Posterior cingulate gyrus (tissue), 11 donors: ENCODE results near the gene ADAMTS13.
"Not testable (repeated sequence)": the region's sequence is repeated elsewhere in the genome, so short reads cannot be mapped to it uniquely, and the experiment has no call there.

Source experiments
- DNase-seq, 10 donors: peaks; one replicate each; pipeline versions ENCODE4 v3.0.0 to v3.0.0-alpha.2; 2020 to 2021; ENCODE audit warnings: mixed read lengths in 3 of 10
- intact Hi-C: fragments of 100-400 bp; cut with DNase I; formaldehyde crosslinking; loops from one replicate; pipeline ENCODE4 v1.15.1; 2023

Gene ADAMTS13

DNA sequence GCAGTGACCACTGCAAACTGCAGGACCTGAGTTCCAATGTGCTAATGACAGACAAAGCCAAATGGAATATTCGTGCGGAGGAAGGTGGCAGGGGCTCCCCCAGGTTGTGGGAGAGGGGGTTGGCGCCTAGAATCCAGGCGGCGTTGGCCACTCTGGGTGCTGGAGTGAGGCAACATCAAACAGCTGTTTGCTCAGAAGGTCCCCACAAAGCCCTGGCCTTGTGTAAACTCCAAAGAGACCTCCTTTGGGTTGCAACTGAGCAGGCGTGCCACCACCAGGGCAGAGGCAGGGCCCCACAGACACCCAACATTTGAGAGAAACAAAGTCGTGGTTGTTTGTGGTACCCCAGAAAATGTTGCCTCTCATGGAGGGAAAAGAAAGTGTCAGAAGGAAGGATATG, 31.5 kb upstream of the ADAMTS13 start:
- DNase-seq, result no peak
- intact Hi-C loops, result no loop called here

DNA sequence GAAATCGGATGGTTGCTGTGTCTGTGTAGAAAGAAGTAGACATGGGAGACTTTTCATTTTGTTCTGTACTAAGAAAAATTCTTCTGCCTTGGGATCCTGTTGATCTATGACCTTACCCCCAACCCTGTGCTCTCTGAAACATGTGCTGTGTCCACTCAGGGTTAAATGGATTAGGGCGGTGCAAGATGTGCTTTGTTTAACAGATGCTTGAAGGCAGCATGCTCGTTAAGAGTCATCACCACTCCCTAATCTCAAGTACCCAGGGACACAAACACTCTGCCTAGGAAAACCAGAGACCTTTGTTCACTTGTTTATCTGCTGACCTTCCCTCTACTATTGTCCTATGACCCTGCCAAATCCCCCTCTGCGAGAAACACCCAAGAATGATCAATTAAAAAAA, 30.7 kb upstream of the ADAMTS13 start:
- DNase-seq, intact Hi-C loops: not testable (repeated sequence)

DNA sequence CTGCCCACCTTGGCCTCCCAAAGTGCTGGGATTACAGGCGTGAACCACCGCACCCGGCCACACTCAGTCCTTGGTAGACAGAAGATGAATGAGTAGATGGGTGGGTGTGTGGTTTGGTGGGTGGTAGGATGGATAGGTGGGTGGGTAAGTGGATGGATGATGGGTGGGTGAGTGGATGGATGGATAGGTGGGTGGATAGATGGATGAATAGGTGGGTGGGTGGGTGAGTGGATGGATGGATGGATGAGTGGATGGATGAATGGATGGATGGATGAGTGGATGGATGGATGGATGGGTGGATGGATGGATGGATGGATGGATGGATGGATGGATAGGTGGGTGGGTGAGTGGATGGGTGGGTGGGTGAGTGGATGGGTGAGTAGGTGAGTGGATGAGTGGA, 29.9 kb upstream of the ADAMTS13 start:
- DNase-seq, intact Hi-C loops: not testable (repeated sequence)

DNA sequence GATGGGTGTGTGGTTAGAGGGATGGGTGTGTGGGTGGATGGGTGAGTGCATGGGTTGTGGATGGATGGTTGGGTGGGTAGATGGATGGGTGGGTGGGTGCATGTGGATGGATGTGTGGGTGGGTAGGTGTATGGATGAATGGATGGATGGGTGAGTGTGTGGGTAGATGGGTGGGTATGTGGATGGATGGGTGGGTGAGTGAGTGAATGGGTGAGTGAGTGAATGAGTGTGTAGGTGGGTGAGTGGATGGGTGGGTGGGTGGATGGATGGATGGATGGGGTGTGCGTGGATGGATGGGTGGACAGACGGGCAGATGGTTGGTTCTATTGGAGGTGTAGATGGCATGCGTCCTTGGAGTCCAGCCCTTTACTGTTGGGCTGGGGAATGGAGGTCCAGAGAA, 28.8 kb upstream of the ADAMTS13 start:
- intact Hi-C loops, result no loop called here
- DNase-seq, result no peak

DNA sequence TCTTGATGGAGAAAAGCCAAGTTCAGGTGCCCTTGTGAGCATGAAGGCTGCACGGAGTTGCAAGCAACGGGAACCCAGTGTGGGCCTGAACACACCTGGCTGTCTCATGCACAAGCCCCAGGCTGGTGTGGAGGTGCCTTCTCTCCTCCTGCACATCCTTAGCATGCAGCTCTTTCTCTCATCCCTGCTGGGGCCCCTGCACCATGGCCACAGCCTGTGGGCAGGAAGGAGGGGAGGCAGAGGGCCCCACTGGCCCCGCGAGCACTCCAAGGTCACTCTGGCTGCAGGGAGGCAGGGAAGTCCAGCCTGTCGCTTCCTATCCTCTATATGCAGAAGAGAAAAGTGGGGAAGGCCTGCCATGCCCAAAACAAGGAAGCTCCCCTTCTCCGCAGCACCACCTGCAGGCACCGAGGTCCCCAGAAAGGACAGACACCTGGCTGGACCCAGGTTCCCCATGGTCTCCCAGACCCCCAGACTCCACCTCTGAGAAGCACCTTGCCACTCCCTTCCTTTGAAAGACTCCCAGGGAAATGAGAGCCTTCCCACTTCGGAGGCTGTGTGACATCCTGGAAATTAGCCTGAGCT, 27.4 kb upstream of the ADAMTS13 start:
- intact Hi-C loops, result no loop called here

DNA sequence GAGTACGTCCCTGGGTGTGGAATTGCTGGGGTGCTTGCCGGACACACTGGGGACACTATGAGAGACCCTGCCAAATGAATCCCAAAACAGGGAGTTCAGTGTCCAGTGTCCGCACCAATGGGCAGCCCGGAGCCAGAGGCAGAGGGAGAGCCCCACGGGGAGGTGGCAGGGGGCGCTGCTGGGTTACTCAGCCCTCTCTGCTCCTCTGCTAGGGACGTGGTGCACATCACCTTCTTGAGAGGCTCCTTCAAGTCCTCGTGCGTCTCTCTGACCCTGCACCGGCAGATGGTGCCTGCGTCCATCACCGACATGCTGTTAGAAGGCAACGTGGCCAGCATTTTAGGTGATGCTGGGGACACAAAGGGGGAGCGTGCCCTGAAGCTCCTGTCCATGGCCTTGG, 25.2 kb upstream of the ADAMTS13 start:
- intact Hi-C loops, result no loop called here
- peak in 1 of 10 donors; percentile 72 for DNase-seq

More for the DNA sequence above, 27.4 kb upstream of the ADAMTS13 start:
- DNase-seq, result peak in 1 of 10 donors; percentile 74

DNA sequence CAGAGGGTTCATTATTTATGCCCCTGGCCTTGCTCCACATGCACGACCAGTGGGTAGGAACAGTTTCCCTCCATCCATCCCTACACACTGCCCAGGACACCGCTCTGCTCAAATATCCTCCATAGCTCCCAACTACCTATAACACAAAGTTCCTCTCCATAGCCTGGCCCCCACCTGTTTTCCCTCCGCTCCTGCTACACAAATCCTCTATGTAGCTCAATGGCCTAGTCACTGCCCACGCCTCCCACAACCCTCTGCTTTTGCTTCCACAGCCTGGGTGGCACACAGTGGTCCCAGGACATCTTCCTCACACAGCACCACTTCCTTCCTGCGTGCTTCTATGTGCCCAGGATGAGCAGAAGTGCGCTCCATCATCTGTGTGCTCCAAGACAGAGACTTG, 24.8 kb upstream of the ADAMTS13 start:
- intact Hi-C loops, result no loop called here
- peak in 1 of 10 donors; percentile 66 for DNase-seq

DNA sequence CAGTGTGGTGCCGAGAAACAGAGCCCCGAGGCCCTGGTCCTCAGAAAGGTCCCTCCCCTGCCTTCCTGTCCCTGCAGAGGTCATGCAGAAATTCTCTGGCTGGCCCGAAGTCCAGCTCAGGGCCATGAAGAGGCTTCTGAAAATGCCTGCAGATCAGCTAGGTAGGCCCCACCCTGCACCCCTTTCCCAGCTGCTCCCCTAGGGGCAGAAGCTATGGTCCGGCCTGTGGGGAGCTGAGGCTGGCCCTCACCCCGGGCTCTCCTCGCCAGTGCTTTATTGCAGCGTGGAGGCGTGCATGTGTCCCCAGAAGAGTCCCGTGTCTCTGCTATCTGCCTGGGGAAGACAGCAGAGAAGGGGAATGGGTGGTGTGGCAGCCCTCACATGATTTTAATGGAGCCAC, 24.3 kb upstream of the ADAMTS13 start:
- intact Hi-C loops, result no loop called here
- peak in 1 of 10 donors; percentile 46 for DNase-seq

DNA sequence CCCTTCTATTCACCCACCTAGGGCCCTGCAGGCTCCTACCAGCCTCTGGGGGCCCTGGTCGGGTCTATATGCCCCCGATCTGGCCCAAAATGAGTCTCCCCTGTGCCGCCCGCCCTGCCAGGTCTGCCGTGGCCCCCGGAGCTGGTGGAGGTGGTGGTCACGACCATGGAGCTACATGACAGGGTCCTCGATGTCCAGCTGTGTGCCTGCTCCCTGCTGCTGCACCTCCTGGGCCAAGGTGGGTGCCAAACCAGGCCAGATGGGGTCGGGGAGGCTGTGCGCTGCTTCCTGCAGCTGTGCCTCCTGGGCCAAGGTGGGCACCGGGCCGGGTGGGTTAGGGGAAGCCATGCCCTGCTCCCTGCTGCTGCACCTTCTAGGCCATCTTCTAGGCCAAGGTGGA, 21.9 kb upstream of the ADAMTS13 start:
- intact Hi-C loops, result no loop called here
- DNase-seq, result no peak

DNA sequence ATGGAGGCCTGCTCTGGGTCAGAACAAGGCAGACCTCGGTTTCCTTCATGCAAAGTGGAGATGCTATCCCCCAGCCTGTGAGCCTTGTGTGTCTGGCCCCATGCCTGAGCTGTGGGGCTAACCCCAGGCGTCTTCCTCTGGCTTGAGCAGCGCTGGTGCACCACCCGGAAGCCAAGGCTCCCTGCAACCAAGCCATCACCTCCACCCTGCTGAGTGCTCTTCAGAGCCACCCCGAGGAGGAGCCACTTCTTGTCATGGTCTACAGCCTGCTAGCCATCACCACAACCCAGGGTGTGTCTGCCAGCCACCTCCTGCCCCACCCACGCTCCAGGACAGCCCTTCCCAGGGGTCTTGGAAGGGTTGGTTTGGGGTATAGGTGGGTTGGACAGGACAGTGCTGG, 20.6 kb upstream of the ADAMTS13 start:
- intact Hi-C loops, result no loop called here

DNA sequence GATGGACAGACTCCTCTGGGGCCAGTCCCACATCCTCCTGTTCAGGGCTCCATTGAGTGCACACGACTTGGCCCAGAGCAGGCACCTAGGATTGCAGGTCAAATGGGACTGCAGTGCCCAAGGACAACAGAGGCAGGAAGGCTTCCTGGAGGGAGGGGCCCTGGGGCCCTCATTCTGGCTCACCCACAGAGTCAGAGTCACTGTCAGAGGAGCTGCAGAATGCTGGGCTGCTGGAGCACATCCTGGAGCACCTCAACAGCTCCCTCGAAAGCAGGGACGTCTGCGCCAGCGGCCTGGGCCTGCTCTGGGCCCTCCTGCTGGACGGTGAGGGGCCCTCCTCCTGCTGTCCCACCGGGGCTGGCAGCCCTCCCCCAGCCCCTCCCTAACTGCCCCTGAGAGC, 19.5 kb upstream of the ADAMTS13 start:
- DNase-seq, result no peak
- intact Hi-C loops, result no loop called here

More for the DNA sequence above, 20.6 kb upstream of the ADAMTS13 start:
- DNase-seq, result no peak

DNA sequence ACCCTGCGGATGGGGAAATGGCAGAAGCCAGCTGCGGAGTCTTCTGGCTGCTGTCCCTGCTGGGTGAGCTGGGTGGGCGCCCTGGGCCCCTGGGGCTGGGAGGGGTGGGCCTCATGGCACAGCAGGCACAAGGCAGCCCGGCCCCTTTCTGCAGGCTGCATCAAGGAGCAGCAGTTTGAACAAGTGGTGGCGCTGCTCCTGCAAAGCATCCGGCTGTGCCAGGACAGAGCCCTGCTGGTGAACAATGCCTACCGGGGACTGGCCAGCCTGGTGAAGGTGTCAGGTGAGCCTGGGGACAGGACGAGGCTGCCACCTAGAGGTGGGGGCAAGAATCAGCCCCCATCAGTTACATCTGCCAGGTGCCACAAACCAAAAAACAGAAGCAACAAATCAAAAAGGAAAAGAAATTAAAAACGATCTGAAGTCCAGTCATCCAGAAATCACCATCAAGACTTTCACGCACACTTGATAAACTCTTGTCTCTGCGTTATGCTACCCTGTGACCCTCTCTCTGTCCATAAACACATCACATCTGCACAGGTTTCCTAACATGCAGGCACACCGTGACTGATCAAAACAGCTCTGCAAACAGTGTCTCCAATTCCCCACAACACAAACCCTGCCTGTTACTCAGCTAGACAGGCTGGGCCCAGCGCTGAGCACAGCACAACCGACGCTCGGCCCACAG, 18.3 kb upstream of the ADAMTS13 start:
- intact Hi-C loops, result no loop called here
- DNase-seq, result peak in 2 of 10 donors; percentile 41

DNA sequence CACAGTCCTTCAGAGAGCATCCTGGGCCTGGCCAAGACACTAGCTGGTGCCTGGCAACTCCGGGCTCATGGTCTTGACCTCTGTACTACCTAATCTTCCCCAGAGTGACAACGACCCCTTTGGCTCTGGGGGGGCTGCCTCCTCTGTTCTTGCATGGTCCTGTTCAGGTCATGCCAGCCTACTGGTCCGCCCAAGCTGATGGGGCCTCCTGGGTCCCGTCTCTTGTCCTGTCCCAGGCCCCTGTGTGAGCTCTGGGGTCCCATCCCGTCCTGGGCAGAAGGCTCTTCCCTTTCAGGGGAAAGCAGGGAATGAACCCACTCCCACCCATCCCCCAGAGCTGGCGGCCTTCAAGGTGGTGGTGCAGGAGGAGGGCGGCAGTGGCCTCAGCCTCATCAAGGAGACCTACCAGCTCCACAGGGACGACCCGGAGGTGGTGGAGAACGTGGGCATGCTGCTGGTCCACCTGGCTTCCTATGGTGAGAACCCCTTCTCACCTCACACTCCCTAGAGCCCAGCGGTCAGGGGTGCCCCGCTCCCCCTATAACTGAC, 17.6 kb upstream of the ADAMTS13 start:
- DNase-seq, result no peak
- intact Hi-C loops, result no loop called here

DNA sequence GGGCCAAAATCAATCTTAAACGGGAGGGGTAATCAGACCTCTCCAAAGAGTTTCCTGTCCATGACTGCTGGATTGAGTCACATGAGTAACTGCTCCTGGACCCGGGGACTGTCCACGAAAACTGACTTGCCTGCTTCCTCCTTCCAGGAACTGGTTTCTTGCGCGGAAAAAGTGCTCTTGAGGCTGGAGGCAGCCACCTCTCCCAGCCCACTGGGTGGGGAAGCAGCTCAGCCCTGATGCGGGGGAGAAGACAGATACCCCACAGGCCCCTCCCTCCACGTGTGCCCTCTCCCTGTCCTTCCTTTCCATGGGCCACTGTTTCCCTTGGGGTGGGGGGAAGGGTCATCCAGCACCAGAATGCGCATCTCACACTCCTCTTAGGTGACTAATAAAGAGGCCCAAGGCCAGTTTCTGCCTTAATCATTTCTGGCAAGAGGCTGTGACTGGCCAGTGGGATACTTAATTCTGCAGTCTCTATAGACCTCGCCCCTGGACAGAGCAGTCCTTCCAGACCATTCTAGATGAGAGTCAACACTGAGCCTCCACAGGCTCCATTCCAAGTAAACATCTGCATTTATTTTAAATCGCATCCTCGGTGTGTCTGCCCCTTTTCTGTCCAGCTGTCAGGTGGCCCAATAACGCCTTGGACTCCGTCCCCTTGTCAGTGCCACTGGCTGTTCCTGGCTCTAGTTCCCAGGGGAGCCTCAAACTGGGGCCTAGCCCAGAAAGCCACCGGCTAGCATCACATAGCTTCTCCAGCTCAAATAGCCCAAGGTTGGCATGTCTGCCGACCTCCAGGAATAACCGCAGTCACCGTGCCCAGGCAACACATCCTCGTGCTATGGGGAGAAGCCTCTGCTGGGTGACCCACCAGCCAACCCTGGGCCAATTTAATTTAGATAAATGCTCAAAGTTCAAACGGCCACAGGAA, 16.4 kb upstream of the ADAMTS13 start:
- intact Hi-C loops, result loop anchor here (2.0 kb wide), 1 partner anchor 81 kb away; no protein-coding TSS in a partner anchor

DNA sequence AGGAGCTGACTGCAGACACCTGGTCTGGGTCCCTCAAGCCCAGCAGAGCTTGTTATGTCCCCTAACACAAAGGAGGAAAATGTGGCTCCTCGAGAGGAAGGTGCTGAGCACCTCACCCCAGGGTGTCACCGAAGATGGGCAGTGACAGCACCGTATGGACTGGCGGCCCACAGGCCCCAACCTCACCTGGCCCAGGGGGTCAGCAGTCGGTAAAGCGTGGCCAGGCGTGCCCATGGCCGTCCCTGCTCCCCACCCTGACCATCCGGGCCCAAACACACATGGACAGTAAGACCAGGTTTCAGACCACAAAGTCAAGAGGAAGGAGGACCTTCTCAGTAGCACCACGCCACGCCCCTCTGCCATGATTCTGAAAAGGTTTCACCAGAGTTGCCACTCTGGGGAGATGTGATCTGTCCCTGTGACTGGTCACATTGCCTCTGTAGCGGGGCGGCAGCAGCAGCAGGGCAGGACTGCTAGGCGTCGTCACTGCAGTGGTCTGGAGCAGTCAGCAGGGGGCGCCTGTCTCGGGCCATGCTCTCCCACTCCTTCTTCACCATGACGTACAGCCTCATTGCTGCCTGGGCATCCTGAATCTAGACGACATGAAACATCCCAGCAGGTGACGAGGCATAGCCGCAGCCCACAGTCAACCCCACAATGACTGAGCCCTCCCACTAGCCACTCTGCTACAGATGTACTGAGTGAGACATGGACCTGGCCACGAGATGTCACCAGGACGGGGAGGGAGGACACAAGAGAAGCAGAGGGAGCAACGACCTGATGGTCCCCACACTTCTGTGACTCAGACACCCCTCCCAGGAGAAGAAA, 15.5 kb upstream of the ADAMTS13 start:
- intact Hi-C loops, result loop anchor here (2.0 kb wide), 1 partner anchor 80 kb away; no protein-coding TSS in a partner anchor
- peak; percentile 66 to 98 (median 82) for DNase-seq

More for the DNA sequence above, 16.4 kb upstream of the ADAMTS13 start:
- DNase-seq, result peak in 1 of 10 donors; percentile 51

DNA sequence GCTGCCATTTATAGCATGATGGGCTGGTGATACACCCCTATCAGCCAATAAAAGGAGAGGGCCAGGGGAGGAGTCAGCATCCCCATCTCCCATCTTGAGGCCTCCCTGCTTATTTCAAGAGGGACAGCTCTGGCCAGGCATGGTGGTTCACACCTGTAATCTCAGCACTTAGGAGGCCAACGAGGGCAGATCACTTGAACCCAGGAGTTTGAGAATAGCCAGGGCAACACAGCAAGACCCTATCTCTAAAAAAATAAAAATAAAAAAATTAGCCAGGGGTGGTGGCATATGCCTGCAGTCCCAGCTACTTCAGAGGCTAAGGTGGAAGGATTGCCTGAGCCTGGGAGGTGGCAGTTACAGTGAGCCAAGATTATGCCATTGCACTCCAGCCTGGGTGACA, 14.1 kb upstream of the ADAMTS13 start:
- DNase-seq, result no peak
- intact Hi-C loops, result no loop called here

DNA sequence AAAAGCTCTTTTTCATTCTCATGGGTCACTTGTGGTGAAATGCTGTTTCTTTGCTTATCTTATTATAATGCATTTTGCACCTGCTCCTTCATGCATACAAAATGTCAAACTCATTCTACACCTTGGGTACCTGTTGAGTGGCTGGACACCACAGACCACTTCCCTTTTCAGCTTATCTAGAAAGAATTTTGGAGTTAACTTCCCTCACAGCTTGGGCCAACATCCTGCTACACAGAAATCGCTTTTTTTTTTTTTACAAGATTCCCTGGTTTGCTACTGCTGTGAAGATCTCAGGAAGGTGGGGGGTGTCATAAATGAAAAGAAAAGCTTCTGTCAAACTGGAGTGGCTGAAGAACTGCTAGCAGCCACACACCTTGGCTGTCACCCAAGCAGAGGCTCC, 7.0 kb upstream of the ADAMTS13 start:
- intact Hi-C loops, result loop anchor here (10.0 kb wide), 1 partner anchor 60 kb away; the partner anchor contains the start of genes SURF1 and SURF2
- DNase-seq, result no peak

DNA sequence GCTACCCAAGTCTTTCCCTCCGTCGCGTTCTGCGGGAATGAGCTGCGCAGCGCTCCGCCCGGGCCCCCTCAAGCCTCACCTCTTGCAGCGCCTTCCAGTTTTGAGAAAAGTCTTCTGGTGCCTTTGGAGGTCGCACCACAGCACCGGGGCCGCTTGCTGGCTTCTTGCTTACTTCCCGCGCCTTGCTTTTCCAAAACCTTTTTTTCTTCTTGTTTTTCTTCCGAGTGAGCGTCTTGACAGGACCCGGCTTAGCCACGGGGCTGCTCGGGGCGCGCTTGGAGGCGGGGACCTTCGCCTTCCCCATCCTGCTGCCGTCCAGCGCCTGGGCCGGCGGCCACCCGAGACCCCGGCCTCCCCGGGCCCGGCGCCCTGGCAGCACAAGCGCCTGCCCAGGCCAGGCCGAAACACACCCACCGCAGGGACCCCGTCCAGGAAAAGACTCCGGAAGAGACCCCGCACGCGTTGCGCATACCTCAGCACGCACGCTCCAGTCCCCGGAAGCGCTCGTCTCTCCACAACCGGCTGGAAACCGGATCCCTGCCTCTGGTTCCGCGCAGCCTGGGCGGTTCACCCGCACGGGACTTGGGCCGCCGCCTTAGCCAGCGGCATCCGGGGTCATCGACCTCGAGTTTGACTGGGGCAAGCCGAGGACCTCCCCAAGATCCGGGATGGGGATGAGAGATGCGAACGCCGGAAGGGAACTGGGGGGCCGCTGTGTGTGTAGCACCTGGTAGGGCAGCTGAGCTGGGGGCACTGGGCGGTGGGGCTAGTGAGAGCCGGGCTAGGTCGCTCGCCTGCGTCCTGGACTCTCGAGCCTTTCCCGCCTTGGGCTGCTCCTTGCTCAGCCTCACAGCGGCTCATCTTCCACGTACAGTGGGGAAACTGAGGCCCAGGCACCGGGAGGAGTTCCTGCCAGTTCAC, 4.4 kb upstream of the ADAMTS13 start, which contains the start of gene REXO4:
Gene REXO4, minus strand, starts transcription at position 470 of the 921 bp plus-strand sequence. Its CDS starts 166 bp downstream, at position 304.
- intact Hi-C loops, result loop anchor here (10.0 kb wide), 1 partner anchor 63 kb away; the partner anchor contains the start of genes SURF1 and SURF2
- DNase-seq, result peak; percentile 71 to 96 (median 79)
